ENCODE measurements around the gene IRF1. TPM values are rescaled to one million over a fixed set of nuclear protein-coding genes. Genes with fewer than 3 reads are reported as not detected.
"Not testable (repeated sequence)": the region's sequence is repeated elsewhere in the genome, so short reads cannot be mapped to it uniquely, and the experiment has no call there.

Gene IRF1
- total RNA-seq, 2 experiments from 2014 or later: 84.3 to 88.4 TPM

DNA sequence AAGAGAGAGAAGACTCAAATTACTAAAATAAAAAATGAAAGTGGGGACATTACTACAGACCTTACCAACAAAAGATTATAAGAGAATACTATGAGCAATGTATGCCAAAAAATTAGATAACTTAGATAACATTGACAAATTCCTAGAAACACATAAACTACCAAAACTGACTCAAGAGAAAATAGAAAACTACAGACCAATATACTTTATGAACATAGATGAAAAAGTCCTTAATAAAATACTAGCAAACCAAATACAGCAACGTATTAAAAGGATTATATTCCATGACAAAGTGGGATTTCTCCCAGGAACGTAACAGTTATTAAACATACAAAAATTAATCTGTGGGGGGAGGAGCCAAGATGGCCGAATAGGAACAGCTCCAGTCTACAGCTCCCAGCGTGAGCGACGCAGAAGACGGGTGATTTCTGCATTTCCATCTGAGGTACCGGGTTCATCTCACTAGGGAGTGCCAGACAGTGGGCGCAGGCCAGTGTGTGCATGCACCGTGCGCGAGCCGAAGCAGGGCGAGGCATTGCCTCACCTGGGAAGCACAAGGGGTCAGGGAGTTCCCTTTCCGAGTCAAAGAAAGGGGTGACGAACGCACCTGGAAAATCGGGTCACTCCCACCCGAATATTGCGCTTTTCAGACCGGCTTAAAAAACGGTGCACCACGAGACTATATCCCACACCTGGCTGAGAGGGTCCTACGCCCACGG, 23.2 kb upstream of the IRF1 start:
- H3K4me3 Mint-ChIP-seq; DNase-seq; H3K9me3 Mint-ChIP-seq; H3K27me3 Mint-ChIP-seq (ENCODE audit: low read depth); H3K4me1 Mint-ChIP-seq (ENCODE audit: low read depth); H3K27ac Mint-ChIP-seq; H3K36me3 Mint-ChIP-seq (ENCODE audit: low read depth); CTCF ChIA-PET; intact Hi-C loops (cut with micrococcal nuclease): not testable (repeated sequence)

DNA sequence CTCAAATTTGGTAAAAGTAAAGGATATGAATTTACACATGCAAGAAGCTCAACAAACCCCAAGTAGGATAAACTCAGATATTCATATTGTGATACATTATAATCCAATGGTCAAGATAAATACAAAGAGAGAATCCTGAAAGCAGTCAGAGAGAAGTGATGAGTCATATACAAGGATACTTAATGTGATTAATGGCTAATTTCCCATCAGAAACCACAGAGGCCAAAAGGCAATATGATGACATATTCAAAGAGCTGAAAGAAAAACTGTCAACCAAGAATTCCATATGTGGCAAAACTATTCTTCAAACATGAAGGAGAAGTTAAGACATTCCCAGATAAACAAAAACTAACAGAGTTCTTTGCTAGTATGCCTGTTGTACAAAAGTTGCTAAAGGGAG, 19.5 kb upstream of the IRF1 start:
- intact Hi-C loops (cut with micrococcal nuclease): no loop called here
- no peak for DNase-seq
- CTCF ChIA-PET: interaction anchor here (1.0 to 3.4 kb wide), 4 partner anchors 9 to 124 kb away, joined by 4 to 13 read pairs (median 9); no protein-coding TSS in a partner anchor
- peaks cover 12% of the 10 kb centered on the region for H3K27me3 Mint-ChIP-seq (ENCODE audit: low read depth)
- no peaks in the 10 kb centered on the region for H3K4me1 Mint-ChIP-seq (ENCODE audit: low read depth)
- no peaks in the 10 kb centered on the region for H3K36me3 Mint-ChIP-seq (ENCODE audit: low read depth)
- no peak overlapping the region for H3K4me3 Mint-ChIP-seq
- no peaks in the 10 kb centered on the region for H3K9me3 Mint-ChIP-seq
- no peak overlapping the region for H3K27ac Mint-ChIP-seq

DNA sequence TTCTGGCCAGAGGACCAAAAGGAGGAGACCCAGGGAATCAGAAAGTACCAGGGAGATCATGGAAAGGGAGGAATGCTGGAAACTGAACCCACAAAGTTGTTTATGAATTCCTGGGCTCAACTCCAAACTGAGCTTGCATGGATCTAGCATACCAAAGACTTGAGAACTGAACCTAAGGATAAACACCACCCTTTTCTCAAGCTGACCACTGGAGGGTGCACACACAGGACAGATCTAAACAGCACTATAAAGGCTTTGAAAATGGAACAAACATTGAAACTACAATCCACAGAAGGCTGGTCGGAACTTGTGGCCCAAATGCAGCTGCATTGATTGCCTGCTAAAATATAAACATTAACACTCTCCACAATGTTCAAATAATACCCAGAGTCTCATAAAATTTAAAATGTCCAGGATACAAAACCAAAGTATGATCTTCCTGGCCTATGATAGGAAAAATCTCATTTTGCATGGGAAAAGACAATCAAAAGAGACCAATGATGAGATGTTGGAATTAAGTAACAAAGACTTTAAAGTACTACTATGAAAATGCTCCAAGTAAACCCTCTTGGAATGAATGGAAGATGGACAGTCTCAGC, 15.6 kb upstream of the IRF1 start:
- Mint-ChIP-seq H3K27ac (no peak overlapping the region), H3K36me3 (ENCODE audit: low read depth) (no peaks in the 10 kb centered on the region), H3K4me1 (ENCODE audit: low read depth) (no peaks in the 10 kb centered on the region), H3K9me3 (no peaks in the 10 kb centered on the region), H3K27me3 (ENCODE audit: low read depth) (peaks cover 11% of the 10 kb centered on the region), H3K4me3 (no peak overlapping the region)
- intact Hi-C loops (cut with micrococcal nuclease): loop anchor here (1.0 to 5.0 kb wide), 2 partner anchors 296 to 314 kb away; no protein-coding TSS in a partner anchor
- CTCF ChIA-PET: interaction anchor here (0.7 to 13.3 kb wide), 6 partner anchors 18 to 314 kb away, joined by 3 to 466 read pairs (median 6); no protein-coding TSS in a partner anchor
- DNase-seq: peak; percentile 32

DNA sequence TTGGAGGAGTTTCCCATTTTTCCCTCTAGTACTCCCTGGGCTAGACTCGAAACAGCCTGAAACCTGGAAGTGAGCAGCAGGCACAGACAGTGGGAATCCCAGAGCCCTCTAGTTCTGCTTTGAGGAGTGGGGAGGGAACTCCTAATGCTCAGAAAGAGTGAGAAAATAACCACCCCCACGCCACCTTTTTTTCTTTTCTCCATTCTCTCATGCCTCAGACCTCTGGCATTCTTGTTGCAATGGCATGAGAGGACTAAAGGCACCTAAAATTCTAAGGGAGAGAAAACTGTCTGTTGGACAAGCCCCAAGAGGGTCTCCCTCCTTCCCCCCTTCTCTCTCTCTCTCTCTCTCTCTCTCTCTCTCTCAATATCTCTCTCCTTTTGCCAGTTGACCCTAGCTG, 15.1 kb upstream of the IRF1 start:
- intact Hi-C loops (cut with micrococcal nuclease): loop anchor here (1.0 to 5.0 kb wide), 2 partner anchors 297 to 315 kb away; no protein-coding TSS in a partner anchor
- H3K4me1 Mint-ChIP-seq (ENCODE audit: low read depth): peaks cover 2% of the 10 kb centered on the region
- H3K27me3 Mint-ChIP-seq (ENCODE audit: low read depth): peaks cover 11% of the 10 kb centered on the region
- no peaks in the 10 kb centered on the region for H3K36me3 Mint-ChIP-seq (ENCODE audit: low read depth)
- CTCF ChIA-PET: interaction anchor here (0.6 to 13.3 kb wide), 7 partner anchors 17 to 315 kb away, joined by 3 to 466 read pairs (median 3); no protein-coding TSS in a partner anchor
- no peak for DNase-seq
- H3K4me3 Mint-ChIP-seq: no peak overlapping the region
- H3K9me3 Mint-ChIP-seq: no peaks in the 10 kb centered on the region
- no peak overlapping the region for H3K27ac Mint-ChIP-seq

DNA sequence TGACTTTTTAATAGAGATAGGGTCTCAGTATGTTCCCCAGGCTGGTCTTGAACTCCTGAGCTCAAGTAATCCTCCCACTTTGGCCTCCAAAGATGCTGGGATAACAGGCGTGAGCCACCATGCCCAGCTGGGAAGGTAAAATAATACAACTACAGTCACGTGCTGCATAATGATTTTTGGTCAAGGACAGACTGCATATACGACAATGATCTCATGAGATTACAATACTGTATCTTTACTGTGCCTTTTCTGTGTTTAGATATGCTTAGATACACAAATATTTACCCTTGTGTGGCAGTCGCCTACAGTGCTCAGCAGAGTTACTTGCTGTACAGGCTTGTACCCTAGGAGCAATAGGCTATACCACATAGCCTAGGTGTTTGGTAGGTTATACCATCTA, 14.2 kb upstream of the IRF1 start:
- Mint-ChIP-seq H3K4me3 (no peak overlapping the region), H3K4me1 (ENCODE audit: low read depth) (peaks cover 4% of the 10 kb centered on the region), H3K27me3 (ENCODE audit: low read depth) (peaks cover 8% of the 10 kb centered on the region), H3K27ac (no peak overlapping the region), H3K9me3 (no peaks in the 10 kb centered on the region), H3K36me3 (ENCODE audit: low read depth) (no peaks in the 10 kb centered on the region)
- DNase-seq: no peak
- intact Hi-C loops (cut with micrococcal nuclease): loop anchor here (5.0 kb wide), 1 partner anchor 298 kb away; no protein-coding TSS in a partner anchor
- CTCF ChIA-PET: interaction anchor here (0.6 to 13.3 kb wide), 4 partner anchors 114 to 316 kb away, joined by 3 to 466 read pairs (median 9); no protein-coding TSS in a partner anchor

DNA sequence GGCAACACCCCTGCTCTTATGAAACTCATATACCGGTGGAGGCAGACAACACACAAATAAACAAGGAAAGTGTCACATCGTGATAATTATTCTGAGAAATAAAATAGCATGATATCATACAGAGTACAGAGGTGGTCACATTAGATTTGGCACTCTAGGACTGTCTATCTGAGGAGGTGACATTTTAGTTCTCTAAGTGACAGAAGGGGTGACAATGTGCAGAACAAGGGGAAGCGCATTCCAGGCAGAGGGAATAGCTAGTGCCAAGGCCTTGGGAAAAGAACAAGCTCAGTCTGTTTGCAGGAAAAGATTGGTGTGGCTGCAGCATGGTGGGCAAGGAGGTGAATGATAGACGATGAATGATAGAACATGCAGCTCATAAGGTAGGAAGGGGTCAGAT, 12.7 kb upstream of the IRF1 start:
- Mint-ChIP-seq H3K36me3 (ENCODE audit: low read depth) (no peaks in the 10 kb centered on the region), H3K27me3 (ENCODE audit: low read depth) (peaks cover 7% of the 10 kb centered on the region), H3K4me3 (no peak overlapping the region), H3K9me3 (no peaks in the 10 kb centered on the region), H3K4me1 (ENCODE audit: low read depth) (peaks cover 8% of the 10 kb centered on the region), H3K27ac (no peak overlapping the region)
- CTCF ChIA-PET: interaction anchor here (1.3 to 13.3 kb wide), 5 partner anchors 13 to 112 kb away, joined by 3 to 466 read pairs (median 25); partner anchors contain the start of gene IRF1
- DNase-seq: no peak
- intact Hi-C loops (cut with micrococcal nuclease): no loop called here

DNA sequence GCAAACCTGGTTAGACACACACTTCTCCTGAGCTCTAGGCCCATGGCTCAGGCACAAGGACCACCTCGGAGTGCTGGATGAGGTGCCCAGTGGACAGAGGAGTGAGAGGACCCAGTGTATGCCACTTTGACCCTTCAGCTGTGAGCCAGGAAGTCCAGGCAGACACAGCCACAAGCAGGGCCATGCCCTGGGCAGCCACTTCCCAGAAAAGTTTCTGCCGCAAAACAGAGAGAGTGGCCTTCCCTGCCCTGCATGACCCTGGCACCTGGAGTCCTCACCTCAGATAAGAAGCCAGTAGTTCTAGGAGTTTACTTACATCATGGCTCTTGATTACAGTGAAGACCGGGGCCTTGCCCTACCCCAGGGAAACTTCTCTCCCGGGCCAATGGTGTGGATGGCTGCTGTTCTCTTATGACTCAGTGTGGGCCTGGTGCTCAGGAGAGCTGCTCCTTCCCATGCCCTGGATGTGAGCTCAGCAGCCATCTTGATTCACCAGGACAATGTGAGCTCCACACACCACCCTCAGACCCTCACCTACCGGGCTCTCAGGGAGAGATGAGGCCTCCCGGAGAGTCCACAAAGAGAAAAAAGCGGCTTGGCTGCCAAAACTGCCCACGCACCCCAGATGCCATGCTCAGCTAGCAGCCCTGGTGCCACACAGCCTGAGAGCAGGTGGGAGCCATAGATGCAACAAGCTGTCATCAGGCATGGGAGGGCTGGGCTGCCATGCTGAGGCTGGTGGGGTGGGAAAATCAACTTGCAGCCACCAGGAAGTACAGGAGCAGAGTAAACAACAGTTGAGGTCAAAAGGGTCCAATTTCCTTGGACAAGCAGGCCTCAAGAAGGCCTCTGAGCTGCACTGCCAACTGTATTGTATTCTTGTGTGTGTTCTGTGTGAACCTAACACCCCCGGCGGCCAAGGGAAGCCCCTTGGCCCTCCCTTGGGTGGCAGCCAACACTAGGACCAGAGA, 11.7 kb upstream of the IRF1 start:
- Mint-ChIP-seq H3K27ac (no peak overlapping the region), H3K4me1 (ENCODE audit: low read depth) (peaks cover 17% of the 10 kb centered on the region), H3K9me3 (no peaks in the 10 kb centered on the region), H3K4me3 (no peak overlapping the region), H3K36me3 (ENCODE audit: low read depth) (no peaks in the 10 kb centered on the region), H3K27me3 (ENCODE audit: low read depth) (peaks cover under 1% of the 10 kb centered on the region)
- CTCF ChIA-PET: interaction anchor here (0.7 to 13.3 kb wide), 18 partner anchors 12 to 318 kb away, joined by 3 to 466 read pairs (median 9); partner anchors contain the start of gene IRF1
- no peak for DNase-seq
- intact Hi-C loops (cut with micrococcal nuclease): loop anchor here (1.0 kb wide), 5 partner anchors 83 to 438 kb away; no protein-coding TSS in a partner anchor

DNA sequence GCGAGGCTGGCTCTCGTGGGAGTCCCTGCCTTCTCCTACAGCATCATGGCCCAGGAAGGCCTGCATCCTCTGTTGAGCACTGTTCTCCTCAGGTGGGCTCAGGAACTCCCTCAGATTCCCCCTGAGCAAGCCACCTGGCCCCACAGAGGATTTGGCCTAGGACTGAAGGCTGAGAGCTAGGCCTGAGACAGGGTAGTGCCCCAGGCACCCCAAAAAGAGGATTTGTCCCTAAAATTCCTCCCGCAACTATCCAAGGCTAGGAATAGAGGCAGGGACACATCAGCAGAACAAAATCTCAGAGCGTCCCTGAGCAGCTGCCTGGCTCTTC, 11.0 kb upstream of the IRF1 start:
- no peak overlapping the region for H3K4me3 Mint-ChIP-seq
- CTCF ChIA-PET: interaction anchor here (0.7 to 13.3 kb wide), 27 partner anchors 12 to 436 kb away, joined by 3 to 466 read pairs (median 7); partner anchors contain the start of genes IRF1 and SLC22A5
- no peaks in the 10 kb centered on the region for H3K27me3 Mint-ChIP-seq (ENCODE audit: low read depth)
- H3K4me1 Mint-ChIP-seq (ENCODE audit: low read depth): peaks cover 19% of the 10 kb centered on the region
- DNase-seq: no peak
- intact Hi-C loops (cut with micrococcal nuclease): loop anchor here (1.0 kb wide), 5 partner anchors 82 to 437 kb away; no protein-coding TSS in a partner anchor
- no peaks in the 10 kb centered on the region for H3K36me3 Mint-ChIP-seq (ENCODE audit: low read depth)
- H3K27ac Mint-ChIP-seq: no peak overlapping the region
- H3K9me3 Mint-ChIP-seq: no peaks in the 10 kb centered on the region

DNA sequence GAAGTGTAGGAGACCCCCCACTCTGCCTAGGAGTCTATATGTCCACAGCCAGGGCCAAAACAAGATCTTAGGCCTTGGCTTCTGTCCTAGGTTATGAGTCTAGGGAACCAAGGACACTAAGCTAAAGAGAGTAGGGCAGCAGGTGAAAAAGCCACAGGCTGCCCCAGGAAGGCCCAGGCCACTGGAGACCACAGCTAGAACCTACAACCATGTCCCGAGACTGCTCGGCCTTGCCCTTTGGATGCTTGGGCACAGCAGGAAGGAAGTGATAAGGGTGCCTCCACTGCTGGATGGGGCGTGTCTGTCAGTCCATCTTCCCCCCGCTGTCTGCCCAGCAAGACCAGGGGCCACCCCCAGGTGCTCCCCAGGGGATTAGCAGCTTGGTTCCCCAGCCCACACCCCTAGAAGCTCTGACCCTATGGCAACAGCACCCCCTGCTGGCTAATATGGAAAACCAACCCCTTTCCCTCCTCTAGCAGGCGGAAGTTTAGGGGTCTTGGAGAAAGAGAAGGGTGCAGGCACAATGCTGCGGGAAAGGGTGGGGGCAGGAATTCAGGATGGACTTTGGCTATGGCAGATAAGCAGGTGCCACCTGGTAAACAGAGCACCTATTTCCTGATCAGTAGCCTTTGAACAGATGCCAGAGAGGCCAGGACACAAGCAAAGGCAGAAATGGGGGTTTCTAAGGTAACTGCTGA, 10.5 kb upstream of the IRF1 start:
- Mint-ChIP-seq H3K9me3 (no peaks in the 10 kb centered on the region), H3K36me3 (ENCODE audit: low read depth) (no peaks in the 10 kb centered on the region), H3K27me3 (ENCODE audit: low read depth) (no peaks in the 10 kb centered on the region), H3K27ac (no peak overlapping the region), H3K4me1 (ENCODE audit: low read depth) (peaks cover 19% of the 10 kb centered on the region), H3K4me3 (no peak overlapping the region)
- CTCF ChIA-PET: interaction anchor here (0.7 to 13.3 kb wide), 38 partner anchors 8 to 436 kb away, joined by 3 to 466 read pairs (median 6); partner anchors contain the start of genes IRF1, SLC22A4 and SLC22A5
- peak; percentile 86 for DNase-seq
- intact Hi-C loops (cut with micrococcal nuclease): loop anchor here (1.0 kb wide), 5 partner anchors 82 to 437 kb away; no protein-coding TSS in a partner anchor

DNA sequence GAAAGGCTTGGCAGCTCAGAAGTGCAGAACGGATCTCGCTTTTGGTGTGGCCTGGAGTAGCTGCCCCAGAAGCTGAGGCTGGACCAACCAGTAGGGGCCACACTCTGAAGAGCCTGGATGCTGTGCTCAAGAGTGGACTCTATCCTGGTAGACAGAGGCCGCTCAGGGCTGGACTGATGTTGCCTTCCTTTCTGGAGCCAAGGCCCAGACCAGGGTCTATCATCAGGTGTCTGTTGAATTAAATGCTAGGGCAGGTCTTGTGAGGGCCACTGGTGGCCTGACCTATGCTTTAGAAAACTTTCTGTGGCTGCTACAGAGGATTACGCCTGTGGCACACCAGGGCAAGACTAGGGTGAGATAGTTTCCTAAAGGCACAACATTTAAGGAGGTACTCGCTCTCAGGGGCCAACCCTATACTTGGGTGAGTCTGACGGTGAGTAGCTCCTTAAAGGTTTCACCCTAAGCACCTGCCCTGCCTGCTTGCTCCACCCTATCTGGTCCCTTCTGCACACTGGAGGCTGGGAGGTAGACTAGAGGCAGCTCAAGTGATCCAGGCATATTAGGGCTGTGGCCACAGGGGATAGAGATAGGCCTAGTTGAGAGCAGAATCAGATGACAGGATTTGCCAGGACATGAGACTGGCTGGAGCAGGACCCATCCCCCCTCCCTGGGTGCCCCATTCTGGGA, 9.8 kb upstream of the IRF1 start:
- Mint-ChIP-seq H3K36me3 (ENCODE audit: low read depth) (no peaks in the 10 kb centered on the region), H3K9me3 (no peaks in the 10 kb centered on the region), H3K4me1 (ENCODE audit: low read depth) (peaks cover 19% of the 10 kb centered on the region), H3K27me3 (ENCODE audit: low read depth) (no peaks in the 10 kb centered on the region), H3K4me3 (no peak overlapping the region), H3K27ac (no peak overlapping the region)
- DNase-seq: peak; percentile 19
- CTCF ChIA-PET: interaction anchor here (0.6 to 13.3 kb wide), 40 partner anchors 7 to 435 kb away, joined by 3 to 466 read pairs (median 6); partner anchors contain the start of genes IRF1, SLC22A4 and SLC22A5
- intact Hi-C loops (cut with micrococcal nuclease): no loop called here
